Fibroblast of villous mesenchyme (primary cell): ENCODE measurements around the gene PRELP. TPM values are rescaled to one million over a fixed set of nuclear protein-coding genes. Genes with fewer than 3 reads are reported as not detected.

ENCODE experiments used
- DNase-seq: peaks from one replicate; pipeline ENCODE4 v3.0.0-alpha.2; 2010; ENCODE audit warnings: low read depth
- H3K4me3 ChIP-seq: 2 replicates; pipeline ENCODE4 v1.5.1; 2011; ENCODE audit warnings: low read depth, mild to moderate bottlenecking, low read length
- total RNA-seq: library from RNA; depleted of rRNA; stranded (reverse); fragments of >200 nt; gene quantifications from 2 replicates; pipeline ENCODE4 v1.2.3, GENCODE V29; 2012
- TF ChIP-seq, protein P1 (sequence below): IDR thresholded peaks from 2 replicates; pipeline ENCODE4 v1.5.1; 2012; ENCODE audit warnings: low read depth, mild to moderate bottlenecking, low read length; ENCODE audit not compliant: insufficient read depth

The PRELP gene
- total RNA-seq, 1 donor = 0.43 TPM

DNA sequence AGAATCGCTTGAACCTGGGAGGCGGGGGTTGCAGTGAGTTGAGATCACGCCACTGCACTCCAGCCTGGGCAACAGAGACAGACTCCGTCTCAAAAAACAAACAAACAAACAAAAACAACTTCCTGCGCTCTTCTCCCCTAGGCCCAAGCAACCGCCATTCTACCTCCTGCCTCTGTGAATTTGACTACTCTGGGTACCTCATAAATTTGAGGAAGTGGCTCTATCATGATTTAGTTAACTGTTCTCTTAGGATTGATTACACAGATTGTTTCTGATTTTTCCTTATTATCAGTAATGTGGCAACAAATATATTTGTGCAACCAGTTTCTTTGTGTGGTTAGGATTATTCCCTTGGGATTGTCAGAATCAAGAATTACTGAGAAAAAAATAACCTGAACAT, 48.1 kb downstream of the PRELP start:
- no peak for DNase-seq
- TF ChIP-seq, protein P1, sequence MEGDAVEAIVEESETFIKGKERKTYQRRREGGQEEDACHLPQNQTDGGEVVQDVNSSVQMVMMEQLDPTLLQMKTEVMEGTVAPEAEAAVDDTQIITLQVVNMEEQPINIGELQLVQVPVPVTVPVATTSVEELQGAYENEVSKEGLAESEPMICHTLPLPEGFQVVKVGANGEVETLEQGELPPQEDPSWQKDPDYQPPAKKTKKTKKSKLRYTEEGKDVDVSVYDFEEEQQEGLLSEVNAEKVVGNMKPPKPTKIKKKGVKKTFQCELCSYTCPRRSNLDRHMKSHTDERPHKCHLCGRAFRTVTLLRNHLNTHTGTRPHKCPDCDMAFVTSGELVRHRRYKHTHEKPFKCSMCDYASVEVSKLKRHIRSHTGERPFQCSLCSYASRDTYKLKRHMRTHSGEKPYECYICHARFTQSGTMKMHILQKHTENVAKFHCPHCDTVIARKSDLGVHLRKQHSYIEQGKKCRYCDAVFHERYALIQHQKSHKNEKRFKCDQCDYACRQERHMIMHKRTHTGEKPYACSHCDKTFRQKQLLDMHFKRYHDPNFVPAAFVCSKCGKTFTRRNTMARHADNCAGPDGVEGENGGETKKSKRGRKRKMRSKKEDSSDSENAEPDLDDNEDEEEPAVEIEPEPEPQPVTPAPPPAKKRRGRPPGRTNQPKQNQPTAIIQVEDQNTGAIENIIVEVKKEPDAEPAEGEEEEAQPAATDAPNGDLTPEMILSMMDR = no peak
- no peak overlapping the region for H3K4me3 ChIP-seq

DNA sequence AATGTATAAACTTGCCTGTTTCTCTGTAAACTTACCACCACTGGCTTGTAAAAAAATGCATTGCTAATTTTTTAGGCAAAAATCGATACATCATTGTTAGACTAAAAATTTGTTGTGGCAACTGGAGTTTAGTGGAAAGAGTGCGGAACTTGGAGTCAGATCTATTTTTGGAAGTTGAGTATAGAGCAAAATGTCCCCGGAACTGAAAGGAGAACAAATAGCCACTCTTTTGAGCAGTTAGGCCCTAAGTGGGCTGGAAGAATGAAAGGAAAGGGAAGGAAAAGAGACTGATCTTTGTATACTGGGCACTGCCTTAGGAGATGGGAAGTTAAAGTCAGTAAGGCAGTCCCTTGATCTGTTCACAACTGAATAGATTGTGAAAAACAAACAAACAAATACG, 48.5 kb downstream of the PRELP start:
- H3K4me3 ChIP-seq = no peak overlapping the region
- no peak for DNase-seq
- TF ChIP-seq, protein P1 = no peak

DNA sequence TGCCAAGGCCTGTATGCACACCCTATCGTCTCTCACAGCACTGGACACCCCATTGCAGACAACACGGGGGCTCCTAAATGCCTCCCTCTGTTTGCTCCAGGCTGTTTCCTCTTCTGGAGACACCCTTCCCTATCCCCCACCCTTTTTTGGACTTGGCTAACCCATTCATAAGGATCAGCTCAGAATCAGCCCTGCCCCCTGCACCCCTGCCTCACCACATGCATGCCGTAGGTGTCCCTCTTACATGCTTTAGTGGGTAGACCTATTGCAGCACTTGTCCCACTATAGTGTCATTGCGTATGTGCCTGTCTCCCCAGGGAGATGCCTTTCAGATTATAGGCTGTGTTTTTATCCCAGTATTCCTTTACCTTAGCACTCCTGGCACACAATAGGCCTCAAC, 49.2 kb downstream of the PRELP start:
- TF ChIP-seq, protein P1 = no peak
- H3K4me3 ChIP-seq = no peak overlapping the region
- DNase-seq = no peak

DNA sequence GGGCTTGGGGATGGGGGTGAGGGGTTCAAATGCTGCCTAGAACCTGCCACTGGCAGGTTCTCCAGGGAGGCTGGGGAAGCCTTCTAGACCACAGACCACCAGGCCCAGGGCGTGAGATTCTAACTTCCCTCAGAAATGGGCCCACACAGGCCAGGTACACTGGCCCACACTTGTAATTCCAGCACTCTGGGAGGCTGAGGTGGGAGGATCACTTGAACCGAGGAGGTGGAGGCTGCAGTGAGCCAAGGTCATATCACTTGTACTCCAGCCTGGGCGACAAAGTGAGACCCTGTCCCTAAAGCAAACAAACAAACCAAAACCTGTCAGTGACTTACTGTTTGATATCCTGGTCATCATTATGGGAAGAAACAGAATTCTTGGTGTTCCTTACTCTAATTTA, 50.1 kb downstream of the PRELP start:
- TF ChIP-seq, protein P1 = no peak
- DNase-seq = no peak
- H3K4me3 ChIP-seq = no peak overlapping the region

DNA sequence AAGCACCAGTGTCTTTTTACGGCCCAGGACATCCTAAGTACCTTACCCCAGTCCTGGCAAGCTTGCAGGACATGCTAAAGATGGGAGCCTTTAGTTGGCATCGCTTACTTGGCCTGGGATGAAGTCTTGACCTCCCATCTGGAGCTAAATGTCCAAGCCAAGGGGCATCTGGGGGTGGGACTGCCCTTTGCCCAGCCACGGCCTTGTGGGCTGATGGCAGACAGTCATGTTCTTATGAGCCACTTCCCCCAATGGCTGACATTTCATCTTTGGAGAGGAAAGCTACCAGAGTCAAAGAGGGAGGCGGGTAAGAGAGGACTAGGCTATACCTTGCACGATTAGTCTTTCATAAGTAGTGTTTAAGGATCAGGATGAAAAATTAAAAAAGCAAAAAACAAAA, 50.5 kb downstream of the PRELP start:
- TF ChIP-seq, protein P1 = no peak
- no peak for DNase-seq
- H3K4me3 ChIP-seq = no peak overlapping the region

DNA sequence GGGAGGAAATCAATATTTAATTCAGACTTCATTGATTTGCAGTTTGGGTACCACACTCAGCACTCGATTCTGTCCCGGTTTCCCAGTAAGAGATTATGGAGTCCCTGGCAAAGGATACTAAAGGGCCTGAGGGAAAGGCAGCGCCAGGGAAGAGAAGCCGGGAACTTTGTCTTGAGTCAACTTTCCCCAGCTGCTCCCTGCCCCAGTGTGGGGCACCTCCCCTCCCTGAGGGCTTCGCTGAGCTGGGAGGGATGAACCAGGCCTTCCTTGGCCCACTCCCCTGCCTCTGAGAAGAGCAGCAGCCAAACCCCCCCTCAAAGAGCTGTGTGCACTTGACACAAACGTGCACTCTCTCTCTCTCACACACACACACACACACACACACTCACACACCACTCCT, 51.0 kb downstream of the PRELP start:
- no peak overlapping the region for H3K4me3 ChIP-seq
- TF ChIP-seq, protein P1 = no peak
- DNase-seq = no peak

DNA sequence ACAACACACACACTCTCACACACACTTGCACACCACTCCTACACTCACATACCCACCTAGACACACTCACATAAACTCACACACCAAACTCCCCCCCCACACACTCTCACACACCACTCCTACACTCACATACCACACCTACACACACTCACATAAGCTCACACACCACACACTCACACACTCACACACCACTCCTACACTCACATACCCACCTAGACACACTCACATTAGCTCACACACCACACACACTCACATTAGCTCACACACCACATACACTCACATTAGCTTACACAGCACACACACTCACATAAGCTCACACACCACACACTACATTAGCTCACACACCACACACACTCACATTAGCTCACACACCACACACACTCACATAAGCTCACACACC, 51.4 kb downstream of the PRELP start:
- TF ChIP-seq, protein P1 = no peak
- no peak overlapping the region for H3K4me3 ChIP-seq
- DNase-seq = no peak
